ENCODE data around the gene EFCAB6. TPM values are rescaled to one million over a fixed set of nuclear protein-coding genes. Genes with fewer than 3 reads are reported as not detected.

Gene EFCAB6
- total and polyA plus RNA-seq, 8 donors, result 0.29 to 10.5 (median 3.5) TPM

GRCh38 chr22:43859621-43860020 lies 47.5 kb upstream of the EFCAB6 start:
- TF ChIP-seq EP300 (IDR thresholded peaks at IDR 0.05) (no peak), POLR2A (IDR thresholded peaks at IDR 0.05) (no peak), POLR2AphosphoS5 (IDR thresholded peaks at IDR 0.05) (no peak)
- TF ChIP-seq, protein P1, sequence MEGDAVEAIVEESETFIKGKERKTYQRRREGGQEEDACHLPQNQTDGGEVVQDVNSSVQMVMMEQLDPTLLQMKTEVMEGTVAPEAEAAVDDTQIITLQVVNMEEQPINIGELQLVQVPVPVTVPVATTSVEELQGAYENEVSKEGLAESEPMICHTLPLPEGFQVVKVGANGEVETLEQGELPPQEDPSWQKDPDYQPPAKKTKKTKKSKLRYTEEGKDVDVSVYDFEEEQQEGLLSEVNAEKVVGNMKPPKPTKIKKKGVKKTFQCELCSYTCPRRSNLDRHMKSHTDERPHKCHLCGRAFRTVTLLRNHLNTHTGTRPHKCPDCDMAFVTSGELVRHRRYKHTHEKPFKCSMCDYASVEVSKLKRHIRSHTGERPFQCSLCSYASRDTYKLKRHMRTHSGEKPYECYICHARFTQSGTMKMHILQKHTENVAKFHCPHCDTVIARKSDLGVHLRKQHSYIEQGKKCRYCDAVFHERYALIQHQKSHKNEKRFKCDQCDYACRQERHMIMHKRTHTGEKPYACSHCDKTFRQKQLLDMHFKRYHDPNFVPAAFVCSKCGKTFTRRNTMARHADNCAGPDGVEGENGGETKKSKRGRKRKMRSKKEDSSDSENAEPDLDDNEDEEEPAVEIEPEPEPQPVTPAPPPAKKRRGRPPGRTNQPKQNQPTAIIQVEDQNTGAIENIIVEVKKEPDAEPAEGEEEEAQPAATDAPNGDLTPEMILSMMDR (IDR thresholded peaks at IDR 0.05), result no peak
- no peak for DNase-seq
- H3K27ac ChIP-seq, result no peak overlapping the region
- intact Hi-C loops (cut with DNase I; ENCODE audit: low total_unique reads), result no loop called here
- H3K9me3 ChIP-seq, result peaks cover 0 to 14% (median 9%) of the 10 kb centered on the region in 4 donors
- WGBS, 5 donors, result 82 to 89% (median 84%) methylated on average over 14 of the region's 14 CpGs
- H3K27me3 ChIP-seq, result peaks cover 5 to 76% (median 44%) of the 10 kb centered on the region in 3 donors
- no peak overlapping the region for H3K4me3 ChIP-seq
- H3K4me1 ChIP-seq, result peaks cover 4 to 11% (median 8%) of the 10 kb centered on the region in 4 donors
- H3K36me3 ChIP-seq, result no peaks in the 10 kb centered on the region

DNA sequence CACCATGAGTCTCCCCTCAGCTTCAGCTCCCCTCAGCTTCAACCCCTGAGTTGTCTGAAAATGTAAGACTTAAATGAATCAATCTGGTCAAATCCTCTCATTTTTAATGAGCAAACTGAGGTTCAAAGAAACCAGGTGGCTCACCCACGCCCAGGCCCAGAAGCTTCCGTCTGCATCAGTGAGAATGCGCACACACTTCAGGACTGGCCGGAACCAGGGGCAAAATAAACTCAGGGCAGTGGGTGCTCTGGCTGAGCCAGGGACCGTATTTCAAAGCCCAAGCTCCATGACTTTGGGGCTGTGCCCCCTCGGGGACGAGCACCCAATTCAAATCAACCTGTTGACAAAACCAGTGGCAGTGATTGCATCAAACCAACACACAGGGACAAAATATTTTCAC lies 47.1 kb upstream of the EFCAB6 start:
- intact Hi-C loops (cut with DNase I; ENCODE audit: low total_unique reads), result no loop called here
- TF ChIP-seq EP300 (IDR thresholded peaks at IDR 0.05) (no peak), POLR2A (IDR thresholded peaks at IDR 0.05) (no peak), POLR2AphosphoS5 (IDR thresholded peaks at IDR 0.05) (no peak)
- TF ChIP-seq, protein P1 (IDR thresholded peaks at IDR 0.05), result no peak
- 76 to 83% (median 77%) methylated on average over 7 of the region's 7 CpGs for WGBS, 5 donors
- H3K4me1 ChIP-seq, result peaks cover 4 to 11% (median 8%) of the 10 kb centered on the region in 4 donors
- DNase-seq, result no peak
- no peaks in the 10 kb centered on the region for H3K36me3 ChIP-seq
- peaks cover 0 to 14% (median 9%) of the 10 kb centered on the region in 4 donors for H3K9me3 ChIP-seq
- H3K4me3 ChIP-seq, result no peak overlapping the region
- peaks cover 5 to 76% (median 40%) of the 10 kb centered on the region in 3 donors for H3K27me3 ChIP-seq
- no peak overlapping the region for H3K27ac ChIP-seq

GRCh38 chr22:43858156-43858895 lies 46.2 kb upstream of the EFCAB6 start:
- DNase-seq, result no peak
- Histone ChIP-seq H3K4me1 (peaks cover 4 to 11% (median 8%) of the 10 kb centered on the region in 4 donors), H3K36me3 (no peaks in the 10 kb centered on the region), H3K9me3 (peaks cover 0 to 14% (median 9%) of the 10 kb centered on the region in 4 donors), H3K27ac (no peak overlapping the region), H3K27me3 (peaks cover 5 to 76% (median 31%) of the 10 kb centered on the region in 3 donors), H3K4me3 (no peak overlapping the region)
- WGBS, 5 donors, result 52 to 79% (median 61%) methylated on average over 11 of the region's 11 CpGs
- TF ChIP-seq EP300 (IDR thresholded peaks at IDR 0.05) (no peak), POLR2AphosphoS5 (IDR thresholded peaks at IDR 0.05) (no peak), POLR2A (IDR thresholded peaks at IDR 0.05) (no peak)
- TF ChIP-seq, protein P1 (IDR thresholded peaks at IDR 0.05), result no peak
- intact Hi-C loops (cut with DNase I; ENCODE audit: low total_unique reads), result no loop called here

GRCh38 chr22:43857367-43857766 lies 45.3 kb upstream of the EFCAB6 start:
- intact Hi-C loops (cut with DNase I; ENCODE audit: low total_unique reads), result no loop called here
- peaks cover 5 to 75% (median 22%) of the 10 kb centered on the region in 3 donors for H3K27me3 ChIP-seq
- no peak for TF ChIP-seq POLR2A (IDR thresholded peaks at IDR 0.05)
- TF ChIP-seq EP300 (IDR thresholded peaks at IDR 0.05), result no peak
- TF ChIP-seq, protein P1 (IDR thresholded peaks at IDR 0.05), result no peak
- TF ChIP-seq POLR2AphosphoS5 (IDR thresholded peaks at IDR 0.05), result no peak

More at GRCh38 chr22:43857367-43857766, 45.3 kb upstream of the EFCAB6 start:
- Histone ChIP-seq H3K4me1 (peaks cover 4 to 9% (median 6%) of the 10 kb centered on the region in 4 donors), H3K4me3 (no peak overlapping the region), H3K27ac (no peak overlapping the region), H3K9me3 (peaks cover 0 to 14% (median 9%) of the 10 kb centered on the region in 4 donors), H3K36me3 (no peaks in the 10 kb centered on the region)
- no peak for DNase-seq
